SH-SY5Y (cell line): ENCODE results near the gene WWOX.

Experiments
- GATA2 ChIP-seq: IDR thresholded peaks from 2 replicates; pipeline ENCODE4 v1.6.1; 2011; ENCODE audit warnings: mild to moderate bottlenecking, low read depth, low read length
- GATA3 ChIP-seq: IDR thresholded peaks from 2 replicates; pipeline ENCODE4 v1.6.1; 2011; ENCODE audit warnings: low read depth, mild to moderate bottlenecking, low read length, moderate library complexity

- TF ChIP-seq GATA2: no peak
- TF ChIP-seq GATA3: no peak
These were observed 192.2 kb downstream of the WWOX start for GRCh38 chr16:78291604-78292003.
